Fibroblast of skin of scalp (primary cell): Measurements from ENCODE around the gene FBF1. TPM values are rescaled to one million over a fixed set of nuclear protein-coding genes. Genes with fewer than 3 reads are reported as not detected.
"Not testable (repeated sequence)": the region's sequence is repeated elsewhere in the genome, so short reads cannot be mapped to it uniquely, and the experiment has no call there.

Source experiments
- DNase-seq: peaks from one replicate; pipeline ENCODE4 v3.0.0-alpha.2; 2013
- polyA plus RNA-seq, 2 experiments: library from polyadenylated mRNA; unstranded; fragments of 120-200 nt; gene quantifications; one replicate each; pipeline ENCODE4 v1.2.1, GENCODE V29; 2013; ENCODE audit not compliant: insufficient read length in 2 of 2

The FBF1 gene, protein sequence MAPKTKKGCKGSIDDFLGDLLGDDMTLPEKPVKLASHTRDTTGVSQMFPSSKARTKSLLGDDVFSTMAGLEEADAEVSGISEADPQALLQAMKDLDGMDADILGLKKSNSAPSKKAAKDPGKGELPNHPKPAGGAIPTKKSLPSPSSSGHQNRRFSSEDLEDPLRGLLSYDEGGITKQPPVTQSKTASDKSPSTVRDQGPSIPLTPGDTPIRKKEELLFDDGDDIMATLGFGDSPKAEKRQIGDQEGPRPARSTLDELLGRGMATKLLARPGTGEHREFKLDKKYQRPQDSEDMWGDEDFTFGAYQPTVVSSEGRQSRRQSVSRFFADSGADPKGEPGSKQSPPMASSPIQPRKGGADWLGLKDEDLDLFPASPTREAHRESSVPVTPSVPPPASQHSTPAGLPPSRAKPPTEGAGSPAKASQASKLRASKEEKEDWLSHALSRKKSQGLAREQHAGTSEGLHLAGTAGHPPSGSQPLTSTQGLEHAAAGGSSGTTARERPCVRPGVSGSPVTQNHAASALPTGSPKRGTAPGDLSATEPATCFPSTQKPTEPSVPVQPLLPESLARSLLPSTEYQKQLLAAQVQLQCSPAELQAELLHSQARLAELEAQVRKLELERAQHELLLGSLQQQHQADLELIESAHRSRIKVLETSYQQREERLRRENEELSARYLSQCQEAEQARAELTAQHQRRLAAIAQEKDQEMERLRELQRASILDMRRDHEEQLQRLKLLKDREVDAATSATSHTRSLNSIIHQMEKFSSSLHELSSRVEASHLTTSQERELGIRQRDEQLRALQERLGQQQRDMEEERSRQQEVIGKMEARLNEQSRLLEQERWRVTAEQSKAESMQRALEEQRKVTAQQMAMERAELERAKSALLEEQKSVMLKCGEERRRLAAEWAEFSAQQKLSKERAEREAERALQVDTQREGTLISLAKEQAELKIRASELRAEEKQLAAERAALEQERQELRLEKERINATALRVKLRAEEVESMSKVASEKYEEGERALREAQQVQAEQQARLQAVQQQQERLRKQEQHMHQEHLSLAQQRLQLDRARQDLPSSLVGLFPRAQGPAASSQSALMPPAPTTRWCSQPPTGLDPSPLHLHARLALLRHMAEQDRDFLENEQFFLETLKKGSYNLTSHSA
- polyA plus RNA-seq (2013, experiment 1 of 2; ENCODE audit: insufficient read length), result 5.3 TPM
- polyA plus RNA-seq (2013, experiment 2 of 2; ENCODE audit: insufficient read length), result 4.4 TPM

DNA sequence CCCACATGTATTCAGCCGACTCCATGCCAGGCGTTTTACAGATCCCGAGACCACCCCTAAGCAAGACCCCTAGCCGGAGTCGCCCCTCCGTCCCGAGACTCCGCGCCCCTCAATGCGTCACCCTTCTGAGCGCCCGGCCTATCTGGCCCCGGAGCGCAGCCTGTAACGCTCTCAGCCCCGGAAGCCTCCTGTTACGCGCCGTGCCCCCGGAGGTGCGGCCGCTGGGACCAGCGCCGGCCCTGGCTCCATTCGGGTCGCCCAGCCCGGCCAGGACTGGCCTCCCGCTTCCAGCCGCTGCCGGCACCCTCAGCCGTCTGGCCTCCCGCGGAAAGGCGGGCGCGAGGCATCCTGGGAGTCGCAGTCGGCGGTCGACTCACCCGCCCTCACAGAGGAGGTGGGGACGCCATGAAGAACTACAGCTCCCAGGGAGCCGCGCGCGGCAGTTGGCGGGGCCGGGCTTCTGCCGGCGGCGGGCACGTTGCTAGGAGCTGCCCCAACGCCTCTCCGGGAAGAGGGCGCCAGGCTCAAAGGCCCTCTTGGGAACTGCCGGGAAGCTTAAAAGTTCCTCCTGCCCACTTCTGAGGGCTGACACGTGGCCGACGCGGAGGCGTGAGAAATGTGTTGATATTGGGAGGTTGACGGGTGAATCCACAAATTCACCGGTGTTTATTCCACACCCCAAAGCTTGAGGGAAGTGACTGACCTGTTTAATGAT is at the start of gene FBF1:
Gene FBF1, minus strand, starts transcription at position 316 of the 715 bp plus-strand sequence. CDS start 2,893 bp downstream, outside the sequence.
- peak; percentile 95 for DNase-seq

DNA sequence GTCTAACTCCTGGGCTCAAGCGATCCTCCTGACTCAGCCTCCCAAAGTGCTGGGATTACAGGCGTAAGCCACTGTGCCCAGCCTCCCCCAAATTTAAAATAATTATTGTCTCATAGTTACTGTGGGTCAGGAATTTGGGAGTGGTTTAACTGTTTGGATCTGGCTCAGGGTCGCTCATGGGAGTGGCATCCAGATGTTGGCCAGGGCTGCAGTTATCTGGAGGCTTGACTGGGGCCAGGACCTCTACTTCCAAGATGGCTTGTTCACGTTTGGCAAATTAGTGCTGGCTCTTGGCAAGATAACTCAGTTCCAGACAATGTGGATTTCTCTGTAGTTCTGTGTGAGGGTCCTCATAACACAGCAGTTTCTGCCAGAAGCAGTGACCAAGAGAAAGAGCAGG is 46.2 kb upstream of the FBF1 start:
- no peak for DNase-seq

DNA sequence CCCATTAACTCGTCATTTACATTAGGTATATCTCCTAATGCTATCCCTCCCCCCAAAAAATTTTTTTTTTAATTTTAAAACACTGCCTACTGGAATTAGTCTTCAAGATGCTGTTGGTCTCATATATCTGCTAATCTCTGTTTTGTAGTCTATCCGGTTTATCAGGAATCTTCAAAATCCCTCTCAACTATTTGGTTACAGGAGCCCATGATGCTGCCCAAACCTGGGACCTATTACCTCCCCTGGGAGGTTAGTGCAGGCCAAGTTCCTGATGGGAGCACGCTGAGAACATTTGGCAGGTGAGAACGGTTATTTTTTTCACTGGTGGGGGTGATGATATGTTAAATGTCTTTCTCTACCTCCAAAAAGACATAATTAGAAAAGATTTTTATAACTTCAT is 45.1 kb upstream of the FBF1 start:
- no peak for DNase-seq

DNA sequence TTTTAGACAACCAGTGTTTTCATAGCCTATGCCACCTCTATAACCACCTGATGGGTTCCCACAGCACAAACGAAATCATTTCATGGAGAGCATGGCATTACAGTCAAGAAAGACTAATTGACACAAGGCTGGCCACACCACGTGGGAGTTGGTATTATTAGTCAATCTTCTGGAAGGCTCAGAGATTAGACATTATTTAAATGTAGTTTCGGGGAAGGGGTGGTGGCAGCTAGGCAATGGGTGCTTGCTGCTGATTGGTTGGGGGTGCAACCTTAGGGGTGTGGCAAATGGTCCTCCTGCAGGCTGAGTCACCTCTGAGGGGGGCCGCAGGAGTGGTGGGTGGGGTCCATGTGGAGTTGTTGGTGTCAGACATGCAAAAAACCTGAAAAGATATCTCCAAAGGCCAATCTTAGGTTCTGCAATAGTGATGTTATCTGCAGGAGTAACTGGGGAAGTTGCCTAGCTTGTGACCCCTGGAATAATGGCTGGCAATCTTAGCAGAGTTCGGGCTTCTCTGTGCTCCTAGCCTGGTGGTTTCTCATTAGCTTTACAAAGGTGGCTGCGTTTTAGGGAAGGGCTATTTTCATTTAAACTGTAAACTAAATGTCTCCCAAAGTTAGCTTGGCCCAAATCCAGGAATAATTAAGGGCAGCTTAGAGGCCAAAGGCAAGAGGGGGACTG is 42.8 kb upstream of the FBF1 start:
- no peak for DNase-seq

DNA sequence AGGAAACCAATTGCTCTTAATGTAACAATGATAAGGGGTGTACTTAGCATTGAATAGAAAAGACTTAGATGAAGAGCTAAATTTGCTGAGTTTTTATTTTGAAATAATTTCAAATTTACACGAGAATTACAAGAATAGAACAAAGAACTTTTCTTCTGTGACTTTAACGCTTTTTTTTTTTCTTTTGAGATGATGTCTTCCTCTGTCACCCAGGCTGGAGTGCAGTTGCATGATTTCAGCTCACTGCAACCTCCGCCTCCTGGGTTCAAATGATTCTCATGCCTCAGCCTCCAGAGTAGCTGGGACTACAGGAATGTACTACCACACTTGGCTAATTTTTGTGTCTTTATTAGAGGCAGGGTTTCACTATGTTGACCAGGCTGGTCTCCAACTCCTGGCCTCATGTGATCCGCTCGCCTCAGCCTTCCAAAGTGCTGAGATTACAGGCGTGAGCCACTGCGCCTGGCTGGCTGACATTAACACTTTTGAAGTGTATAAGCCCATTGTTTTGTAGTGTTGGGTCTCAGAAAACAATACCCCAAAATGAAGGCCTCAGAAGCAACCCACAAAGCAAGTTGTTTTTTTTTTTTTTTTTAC is 40.3 kb upstream of the FBF1 start:
- no peak for DNase-seq

DNA sequence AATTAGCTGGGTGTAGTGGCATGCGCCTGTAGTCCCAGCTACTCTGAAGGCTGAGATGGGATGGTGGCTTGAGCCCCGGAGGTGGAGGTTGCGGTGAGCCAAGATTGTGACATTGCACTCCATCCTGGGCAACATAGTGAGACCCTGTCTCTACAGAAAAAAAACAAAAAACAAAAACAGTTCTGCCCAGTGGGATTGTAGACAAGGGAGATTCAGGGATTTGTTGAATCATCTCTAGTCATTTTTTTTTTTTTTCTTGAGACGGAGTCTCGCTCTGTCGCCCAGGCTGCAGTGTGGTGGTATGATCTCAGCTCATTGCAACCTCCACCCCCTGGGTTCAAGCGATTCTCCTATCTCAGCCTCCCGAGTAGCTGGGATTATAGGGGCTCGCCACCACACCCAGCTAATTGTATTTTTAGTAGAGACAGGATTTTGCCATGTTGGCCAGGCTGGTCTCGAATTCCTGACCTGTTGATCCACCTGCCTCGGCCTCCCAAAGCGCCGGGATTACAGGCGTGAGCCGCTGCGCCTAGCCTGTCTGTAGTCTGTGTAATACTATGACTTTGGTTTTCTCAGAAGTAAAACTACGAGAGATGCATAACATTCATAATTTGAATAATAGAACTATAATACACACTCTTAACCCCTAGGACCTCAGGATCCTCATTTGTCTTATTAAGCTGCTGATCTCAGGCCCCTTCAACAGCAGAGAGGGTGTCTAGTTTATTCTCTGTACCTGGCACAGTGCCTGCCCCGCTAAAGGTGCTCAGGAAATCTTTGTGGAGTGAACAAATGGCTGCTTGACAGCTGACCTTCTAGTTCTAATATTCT is 39.6 kb upstream of the FBF1 start:
- DNase-seq, result no peak

DNA sequence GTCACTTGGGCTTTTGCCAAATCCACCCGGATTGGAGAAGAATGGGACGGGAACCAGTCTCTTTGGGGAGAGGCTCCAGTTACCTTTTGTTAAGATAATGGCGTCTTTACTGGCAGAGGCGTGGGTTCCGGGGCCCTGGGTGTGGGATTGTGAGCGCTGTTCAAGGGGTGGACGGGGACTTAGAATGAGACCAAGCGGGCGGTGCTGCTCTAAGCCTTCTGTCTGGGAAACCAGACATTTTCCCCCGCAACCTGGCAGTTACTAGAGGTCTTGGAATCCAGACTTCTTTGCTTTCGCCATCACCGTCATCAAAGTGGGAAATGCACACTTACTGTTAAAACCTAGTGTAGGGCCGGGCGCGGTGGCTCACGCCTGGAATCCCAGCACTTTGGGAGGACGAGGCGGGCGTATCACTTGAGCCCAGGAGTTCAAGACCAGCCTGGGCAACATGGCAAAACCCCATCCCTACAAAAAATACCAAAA is 38.9 kb upstream of the FBF1 start:
- no peak for DNase-seq

DNA sequence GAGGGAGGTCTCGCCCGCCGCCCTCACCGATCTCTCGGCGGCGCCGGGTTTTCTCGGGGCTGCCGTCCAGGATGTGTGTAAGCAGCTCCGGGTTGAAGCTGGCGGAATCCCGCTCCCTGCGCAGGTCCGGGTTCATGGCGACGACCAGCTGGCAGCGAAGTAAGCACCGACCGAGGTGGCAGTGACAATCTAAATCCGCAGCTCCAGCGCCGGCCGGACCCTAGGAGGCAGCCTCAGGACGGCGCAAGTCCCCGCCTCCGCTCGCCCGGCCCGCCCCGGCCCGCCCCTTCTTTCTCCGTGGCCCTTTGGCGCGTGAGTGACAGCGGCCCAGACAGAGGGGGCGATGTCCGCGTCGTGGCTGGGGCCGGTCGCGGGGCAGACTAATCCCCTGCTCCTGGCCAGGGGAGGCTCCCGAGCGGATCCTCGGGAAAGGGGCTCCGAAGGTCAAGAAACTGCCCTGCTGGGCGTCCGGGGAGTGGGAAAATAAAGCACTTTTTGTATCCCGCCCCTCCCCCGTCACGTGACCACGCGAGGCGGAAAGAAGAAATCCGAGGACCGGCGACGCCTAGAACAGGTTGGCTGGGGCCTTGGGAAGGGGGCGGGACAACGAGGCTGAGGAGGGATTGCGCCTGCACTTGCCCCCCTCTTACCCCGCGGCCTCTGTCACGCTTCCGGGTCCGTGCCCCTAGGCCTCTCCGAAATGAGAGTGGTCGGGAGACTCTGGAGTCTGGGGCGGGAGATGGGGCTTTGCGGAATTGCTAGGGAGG is 38.3 kb upstream of the FBF1 start, which contains the start of the genes ACOX1 and TEN1:
Gene ACOX1, minus strand, starts transcription at position 229 of the 767 bp plus-strand sequence. Its CDS starts 93 bp downstream, at position 136.
Gene TEN1, plus strand, starts transcription at position 303 of the 767 bp plus-strand sequence. CDS start 6,953 bp downstream, outside the sequence.
- peak; percentile 98 for DNase-seq

DNA sequence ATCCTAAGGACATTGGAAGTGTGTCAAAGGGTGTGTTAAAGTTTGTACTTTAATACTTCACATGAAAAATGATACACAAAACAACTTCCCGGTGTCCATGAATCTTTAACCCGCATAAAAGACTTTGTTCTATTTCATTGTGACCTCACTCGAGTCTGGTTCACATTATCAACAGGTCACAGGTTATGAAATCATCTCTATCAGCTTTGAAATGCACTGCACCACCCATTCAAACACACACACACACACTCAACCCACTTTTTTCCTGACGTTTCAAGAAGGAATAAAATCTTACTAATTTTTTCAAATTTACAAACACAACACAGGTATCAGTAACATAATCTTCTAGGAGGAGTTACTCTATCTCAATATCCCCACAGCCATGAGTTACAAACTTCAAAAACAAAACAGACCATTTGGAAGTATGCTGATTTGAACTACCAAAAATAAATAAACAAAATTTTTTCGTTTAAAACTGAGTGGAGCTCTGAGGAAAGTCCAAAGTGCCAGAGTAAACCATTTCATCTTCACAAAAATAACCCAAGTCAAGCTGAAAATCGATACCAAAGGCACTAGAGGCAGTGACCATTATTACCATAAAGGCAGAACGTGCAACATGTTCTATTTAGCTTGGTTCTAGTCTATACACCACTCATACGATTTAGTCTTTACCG is 35.5 kb upstream of the FBF1 start:
- no peak for DNase-seq

DNA sequence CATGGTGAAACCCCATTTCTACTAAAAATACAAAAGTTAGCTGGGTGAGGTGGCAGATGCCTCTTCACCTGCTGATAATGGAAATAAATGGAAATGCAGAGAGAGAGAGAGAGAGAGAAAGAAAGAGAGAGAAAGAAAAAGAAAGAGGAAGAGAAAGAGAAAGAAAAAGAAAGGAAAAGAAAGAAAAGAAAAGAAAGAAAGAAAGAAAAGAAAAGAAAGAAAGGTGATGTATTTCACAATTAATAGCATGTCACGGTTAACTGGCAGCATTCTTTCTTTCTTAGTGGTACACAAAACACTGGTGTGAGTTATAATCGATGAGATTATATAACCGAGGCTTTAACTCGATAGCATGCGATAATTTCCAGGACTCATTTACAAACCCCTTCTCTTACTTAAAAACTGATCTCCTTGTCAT is 34.9 kb upstream of the FBF1 start:
- no peak for DNase-seq

DNA sequence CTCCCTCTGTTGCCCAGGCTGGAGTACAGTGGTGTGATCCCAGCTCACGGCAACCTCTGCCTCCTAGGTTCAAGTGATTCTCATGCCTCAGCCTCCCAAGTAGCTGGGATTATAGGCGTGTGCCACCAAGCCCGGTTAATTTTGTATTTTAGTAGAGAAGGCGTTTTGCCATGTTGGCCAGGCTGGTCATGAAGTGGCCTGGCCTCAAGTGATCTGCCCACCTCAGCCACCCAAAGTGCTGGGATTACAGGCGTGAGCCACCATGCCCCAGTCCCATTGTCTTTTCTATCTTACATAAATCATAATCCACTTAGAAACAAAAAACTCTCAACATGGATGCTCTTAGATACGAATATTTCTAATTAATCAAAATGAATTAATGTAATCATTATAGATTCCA is 34.3 kb upstream of the FBF1 start:
- not testable (repeated sequence) for DNase-seq

DNA sequence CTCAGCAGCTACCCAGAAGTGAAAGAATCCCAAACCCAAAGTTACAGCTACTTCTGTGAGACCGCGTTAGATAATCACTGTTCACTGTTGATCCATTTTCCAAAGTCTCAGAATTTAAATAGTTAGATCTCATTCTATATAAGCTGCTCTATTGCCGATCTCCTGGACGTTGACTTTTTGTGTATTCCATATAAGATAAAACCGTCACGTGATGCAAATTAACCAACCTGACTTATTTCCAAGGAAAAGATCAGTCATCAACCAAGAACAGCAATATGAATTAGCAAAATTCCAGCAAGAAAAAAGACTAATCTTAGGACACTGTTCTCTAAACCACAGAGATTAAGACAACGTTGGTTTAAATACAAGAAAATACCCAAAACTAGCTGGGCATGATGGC is 29.8 kb upstream of the FBF1 start:
- DNase-seq, result no peak

DNA sequence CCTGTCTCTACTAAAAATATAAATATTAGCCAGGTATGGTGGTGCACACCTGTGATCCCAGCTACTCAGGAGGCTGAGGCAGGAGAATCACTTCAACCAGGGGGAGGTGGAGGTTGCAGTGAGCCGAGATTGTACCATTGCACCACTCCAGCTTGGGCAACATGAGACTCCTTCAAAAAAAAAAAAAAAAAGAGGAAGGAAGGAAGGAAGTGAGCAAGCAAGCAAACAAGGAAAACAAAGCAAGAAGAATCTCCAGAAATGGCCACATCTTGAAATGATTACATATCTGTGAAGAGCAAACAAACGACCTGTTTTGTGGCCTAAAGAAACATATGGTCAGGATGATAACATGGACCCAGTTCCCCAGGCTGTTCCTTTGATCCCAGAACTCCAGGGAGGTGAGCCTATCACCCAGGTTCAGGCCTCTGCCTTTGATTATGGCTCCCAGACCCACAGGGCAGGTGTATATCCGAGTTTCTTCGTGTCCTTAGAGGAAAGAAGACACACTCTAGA is 29.2 kb upstream of the FBF1 start:
- DNase-seq, result no peak

DNA sequence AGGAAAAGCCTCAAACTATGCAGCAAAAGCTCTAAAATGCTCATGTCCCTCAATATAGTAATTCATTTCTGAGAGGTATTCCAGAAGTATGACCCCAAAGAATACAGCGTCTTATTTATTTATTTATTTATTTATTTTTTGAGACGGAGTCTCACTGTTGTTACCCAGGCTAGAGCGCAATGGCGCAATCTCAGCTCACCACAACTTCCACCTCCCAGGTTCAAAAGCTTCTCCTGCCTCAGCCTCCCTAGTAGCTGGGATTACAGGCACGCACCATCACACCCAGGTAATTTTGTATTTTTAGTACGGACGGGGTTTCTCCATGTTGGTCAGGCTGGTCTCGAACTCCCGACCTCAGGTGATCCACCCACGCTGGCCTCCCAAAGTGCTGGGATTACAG is 28.2 kb upstream of the FBF1 start:
- not testable (repeated sequence) for DNase-seq

DNA sequence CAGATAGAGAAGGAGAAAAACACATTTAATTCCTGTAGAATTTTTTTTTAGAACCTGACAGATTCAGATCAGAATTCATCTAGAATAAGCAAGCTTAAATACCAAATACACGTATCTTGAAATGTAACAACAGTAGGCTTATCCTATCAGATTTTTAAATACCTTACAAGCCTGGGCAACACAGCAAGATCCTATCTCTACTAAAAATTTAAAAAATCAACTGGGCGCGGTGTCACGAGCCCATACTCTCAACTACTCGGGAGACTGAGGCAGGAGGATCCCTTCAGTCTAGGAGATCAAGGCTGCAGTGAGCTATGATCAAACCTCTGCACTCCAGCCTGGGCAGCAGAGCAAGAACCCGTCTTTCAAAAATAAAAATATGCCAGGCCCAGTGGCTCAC is 24.6 kb upstream of the FBF1 start:
- DNase-seq, result no peak

DNA sequence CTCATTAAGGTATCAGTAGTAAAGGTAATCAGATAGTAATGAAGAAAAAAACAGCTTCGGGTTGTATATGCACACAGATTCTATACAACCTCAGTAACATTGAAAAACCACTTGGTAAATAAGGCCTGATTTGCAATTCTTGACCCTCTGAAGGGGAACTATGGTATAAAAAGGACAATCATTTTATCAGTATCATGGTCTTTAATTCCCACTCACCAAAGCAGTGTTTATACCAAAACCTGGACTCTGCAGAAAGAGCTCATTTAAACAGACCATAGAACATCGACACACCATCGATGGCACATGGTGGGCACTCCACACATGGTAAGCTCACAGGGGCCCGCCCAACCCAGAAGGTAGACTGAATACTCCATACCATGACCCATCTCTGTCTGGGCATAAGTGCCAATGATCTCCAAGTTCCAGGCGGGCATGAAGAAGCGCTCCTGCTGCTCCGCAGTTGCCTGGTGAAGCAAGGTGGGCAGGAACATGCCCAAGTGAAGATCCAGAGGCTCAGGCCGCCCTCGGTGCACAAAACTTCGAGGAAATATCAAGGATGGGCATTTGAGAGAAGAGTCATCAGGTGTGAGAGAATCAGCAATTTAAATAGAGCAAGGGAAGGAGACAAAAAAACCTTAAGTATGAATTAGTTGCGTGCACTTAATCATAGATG is 19.1 kb upstream of the FBF1 start:
- no peak for DNase-seq

DNA sequence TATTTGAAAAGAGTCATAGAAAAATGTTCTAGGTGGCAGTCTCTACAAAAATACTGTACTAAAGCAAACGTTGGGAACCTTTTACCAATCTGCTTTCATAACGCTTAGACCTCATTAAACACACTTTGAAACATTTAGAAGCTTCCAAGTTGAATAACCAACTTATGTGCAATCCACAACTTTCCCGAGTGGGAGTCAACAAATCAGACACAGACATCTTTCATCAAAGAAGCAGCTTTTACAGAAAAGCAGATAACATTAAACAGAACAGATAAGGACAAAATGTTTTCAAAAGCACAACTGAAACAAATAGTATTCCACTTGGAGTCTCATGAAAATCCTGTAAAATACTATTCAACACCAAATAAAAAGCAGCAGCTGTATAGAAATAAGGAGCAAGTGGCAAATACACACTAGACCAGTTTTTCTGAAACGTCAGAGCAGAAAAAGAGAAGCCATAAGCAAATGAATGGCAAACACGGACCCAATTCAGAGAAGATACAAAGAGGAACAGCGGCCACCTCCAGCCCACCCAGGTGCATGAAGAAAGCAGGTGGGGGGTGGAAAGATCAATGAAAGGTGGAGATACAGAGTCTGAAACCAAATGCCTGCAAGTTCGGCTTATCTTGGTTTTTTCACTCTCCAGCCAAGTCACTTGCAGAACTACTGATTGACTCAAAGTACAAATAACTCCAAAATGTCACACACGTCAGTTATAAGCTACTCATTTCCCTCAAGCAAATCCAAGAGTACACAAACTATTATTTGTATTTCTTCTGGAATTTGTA is 18.4 kb upstream of the FBF1 start:
- DNase-seq, result no peak
